ENCODE data around the gene CDCP2. TPM values are rescaled to one million over a fixed set of nuclear protein-coding genes. Genes with fewer than 3 reads are reported as not detected.

Gene CDCP2
- total RNA-seq, 2 donors from 2014 or later: not detected

DNA sequence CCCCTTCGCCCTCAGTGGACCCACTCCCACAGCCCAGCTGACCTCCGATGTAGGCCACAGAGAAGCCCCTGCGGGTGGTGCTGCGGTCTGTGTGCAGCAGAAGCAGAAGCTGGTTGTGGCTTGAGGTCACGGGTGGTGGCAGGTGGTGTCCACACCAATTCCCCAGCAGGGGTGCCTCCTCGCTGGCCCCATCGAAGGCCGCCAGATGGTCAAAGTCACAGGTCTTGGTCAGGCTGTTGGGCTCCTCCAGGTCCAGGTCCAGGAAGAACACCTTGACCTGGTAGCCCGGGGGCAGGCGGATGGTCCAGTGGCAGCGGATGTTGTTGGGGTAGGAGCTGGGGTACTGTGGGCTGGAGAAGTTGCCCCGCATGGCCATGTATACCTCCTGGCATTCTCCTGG, 13.1 kb downstream of the CDCP2 start:
- ATAC-seq (replicated peaks in 1 of 2) (no peak), DNase-seq (no peak)
- Mint-ChIP-seq H3K9me3 (no peaks in the 10 kb centered on the region), H3K4me3 (no peak overlapping the region), H3K4me1 (ENCODE audit: low read depth) (no peaks in the 10 kb centered on the region), H3K36me3 (ENCODE audit: insufficient read depth in 2 of 2) (no peaks in the 10 kb centered on the region), H3K27ac (no peak overlapping the region), H3K27me3 (ENCODE audit: low read depth) (no peaks in the 10 kb centered on the region)

DNA sequence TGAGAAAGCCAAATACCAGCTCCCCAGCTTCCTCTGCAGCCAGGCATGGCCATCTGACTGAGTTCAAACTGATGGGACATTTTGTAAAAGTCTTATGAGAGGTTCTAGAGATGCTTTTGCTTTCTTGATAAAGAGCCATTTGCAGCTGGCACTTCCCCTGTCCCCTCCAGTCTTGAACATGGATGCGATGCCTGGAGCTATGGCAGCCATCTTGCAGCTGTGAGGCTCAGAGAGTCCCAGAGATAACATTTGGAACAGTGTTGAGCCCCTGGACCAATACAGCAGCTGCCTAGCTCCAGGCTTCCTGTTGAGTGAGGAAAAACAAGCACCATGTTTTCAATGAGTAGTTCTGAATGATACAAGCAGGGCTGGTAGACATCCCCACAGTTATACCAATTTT, 13.8 kb downstream of the CDCP2 start:
- ATAC-seq (replicated peaks in 1 of 2): no peak
- Mint-ChIP-seq H3K4me1 (ENCODE audit: low read depth) (no peaks in the 10 kb centered on the region), H3K4me3 (no peak overlapping the region), H3K27ac (no peak overlapping the region), H3K36me3 (ENCODE audit: insufficient read depth in 2 of 2) (no peaks in the 10 kb centered on the region), H3K27me3 (ENCODE audit: low read depth) (no peaks in the 10 kb centered on the region), H3K9me3 (no peaks in the 10 kb centered on the region)
- no peak for DNase-seq

DNA sequence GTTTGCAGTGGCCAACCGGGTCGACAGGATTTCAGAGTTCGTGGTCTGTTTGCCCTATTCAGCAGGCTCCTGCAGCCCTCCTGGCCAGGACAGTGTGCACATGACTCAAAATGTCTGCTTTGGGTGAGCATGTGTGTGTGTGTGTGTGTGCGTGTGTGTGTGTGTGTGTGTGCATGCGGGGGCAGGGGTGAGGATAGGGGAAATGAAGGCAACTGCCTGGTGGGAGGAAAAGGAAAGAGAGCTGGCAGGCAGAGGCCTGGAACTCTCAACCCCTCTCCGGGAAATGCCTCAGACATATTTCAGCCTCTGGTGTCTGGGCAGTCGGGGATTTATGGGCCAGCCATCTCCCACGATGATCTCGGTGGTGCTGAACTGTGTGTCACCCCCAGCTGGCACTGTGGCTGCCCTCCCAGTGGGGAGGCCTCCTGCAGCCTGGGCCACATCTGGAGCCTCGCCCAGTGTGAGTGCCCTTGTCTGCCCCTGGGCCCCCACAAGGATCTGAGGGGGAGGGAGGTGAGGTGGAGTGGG, 15.2 kb downstream of the CDCP2 start:
- DNase-seq (no peak), ATAC-seq (replicated peaks in 1 of 2) (no peak)
- H3K27me3 Mint-ChIP-seq (ENCODE audit: low read depth): no peaks in the 10 kb centered on the region
- H3K9me3 Mint-ChIP-seq: no peaks in the 10 kb centered on the region
- H3K4me1 Mint-ChIP-seq (ENCODE audit: low read depth): no peaks in the 10 kb centered on the region
- H3K4me3 Mint-ChIP-seq: no peak overlapping the region
- no peaks in the 10 kb centered on the region for H3K36me3 Mint-ChIP-seq (ENCODE audit: insufficient read depth in 2 of 2)
- H3K27ac Mint-ChIP-seq: no peak overlapping the region

DNA sequence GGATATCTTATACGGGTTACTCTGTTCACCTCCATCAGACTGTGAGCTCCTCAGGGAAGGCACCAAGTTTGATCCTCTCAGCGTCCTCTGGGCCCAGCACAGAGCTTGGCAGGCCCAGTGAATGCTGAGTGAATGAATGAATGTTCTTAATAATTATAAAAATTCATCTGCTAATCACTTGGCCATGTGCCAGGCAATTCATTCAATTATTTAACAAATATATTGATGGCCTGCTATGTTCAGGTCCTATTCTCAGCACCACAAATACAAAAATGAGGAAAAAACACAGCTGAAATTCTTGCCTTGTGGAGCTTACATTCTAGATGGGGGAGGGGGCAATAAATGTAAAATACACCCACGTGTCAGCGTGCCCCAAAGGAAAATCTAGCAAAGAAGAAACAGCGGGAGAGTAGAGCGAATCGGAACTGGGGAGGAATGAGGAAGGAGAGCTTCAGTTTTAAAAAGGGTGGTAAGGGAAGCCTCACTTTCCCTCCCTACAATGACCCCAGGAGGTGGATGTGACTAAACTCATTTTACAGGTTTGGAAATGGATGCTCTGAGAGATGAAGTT, 15.8 kb downstream of the CDCP2 start:
- H3K27me3 Mint-ChIP-seq (ENCODE audit: low read depth): no peaks in the 10 kb centered on the region

DNA sequence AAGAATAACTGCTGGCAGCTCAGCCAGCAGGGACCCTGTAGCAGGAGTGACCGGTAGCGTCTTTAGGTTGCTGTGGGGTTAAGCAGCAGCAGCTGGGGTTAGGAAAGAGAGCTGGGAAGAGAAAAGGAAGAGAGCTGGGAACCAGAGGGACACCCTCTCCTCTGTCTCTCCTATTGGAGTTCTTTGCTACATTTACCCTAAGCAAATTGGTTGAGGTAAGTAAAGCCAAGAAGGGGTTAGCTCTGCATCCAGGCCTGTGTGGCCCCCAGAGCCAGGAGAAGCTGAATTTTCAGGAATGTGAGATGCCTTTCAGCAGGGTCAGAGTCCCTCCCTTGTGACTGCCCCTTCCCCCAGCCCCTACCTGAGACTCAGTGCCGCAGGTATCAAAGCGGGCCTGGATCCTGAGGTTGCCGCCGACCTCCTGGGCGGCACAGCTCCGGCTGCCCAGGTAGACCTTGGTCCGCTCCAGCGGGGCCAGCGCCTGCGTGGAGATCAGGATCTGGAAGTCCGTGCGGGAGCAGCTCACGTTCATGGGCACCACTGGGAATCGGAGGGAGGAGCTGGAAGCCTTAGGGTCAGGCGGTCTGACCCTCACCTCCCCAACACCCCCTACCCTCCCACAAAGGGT, 16.4 kb downstream of the CDCP2 start:
- Mint-ChIP-seq H3K36me3 (ENCODE audit: insufficient read depth in 2 of 2) (no peaks in the 10 kb centered on the region), H3K4me3 (no peak overlapping the region), H3K27ac (no peak overlapping the region), H3K27me3 (ENCODE audit: low read depth) (no peaks in the 10 kb centered on the region), H3K9me3 (no peaks in the 10 kb centered on the region), H3K4me1 (ENCODE audit: low read depth) (no peaks in the 10 kb centered on the region)
- no peak for ATAC-seq (replicated peaks in 1 of 2)
- no peak for DNase-seq

More for the DNA sequence above, 15.8 kb downstream of the CDCP2 start:
- no peak for DNase-seq
- no peaks in the 10 kb centered on the region for H3K4me1 Mint-ChIP-seq (ENCODE audit: low read depth)
- no peak overlapping the region for H3K27ac Mint-ChIP-seq
- no peaks in the 10 kb centered on the region for H3K9me3 Mint-ChIP-seq
- ATAC-seq (replicated peaks in 1 of 2): no peak
- no peak overlapping the region for H3K4me3 Mint-ChIP-seq
- no peaks in the 10 kb centered on the region for H3K36me3 Mint-ChIP-seq (ENCODE audit: insufficient read depth in 2 of 2)

DNA sequence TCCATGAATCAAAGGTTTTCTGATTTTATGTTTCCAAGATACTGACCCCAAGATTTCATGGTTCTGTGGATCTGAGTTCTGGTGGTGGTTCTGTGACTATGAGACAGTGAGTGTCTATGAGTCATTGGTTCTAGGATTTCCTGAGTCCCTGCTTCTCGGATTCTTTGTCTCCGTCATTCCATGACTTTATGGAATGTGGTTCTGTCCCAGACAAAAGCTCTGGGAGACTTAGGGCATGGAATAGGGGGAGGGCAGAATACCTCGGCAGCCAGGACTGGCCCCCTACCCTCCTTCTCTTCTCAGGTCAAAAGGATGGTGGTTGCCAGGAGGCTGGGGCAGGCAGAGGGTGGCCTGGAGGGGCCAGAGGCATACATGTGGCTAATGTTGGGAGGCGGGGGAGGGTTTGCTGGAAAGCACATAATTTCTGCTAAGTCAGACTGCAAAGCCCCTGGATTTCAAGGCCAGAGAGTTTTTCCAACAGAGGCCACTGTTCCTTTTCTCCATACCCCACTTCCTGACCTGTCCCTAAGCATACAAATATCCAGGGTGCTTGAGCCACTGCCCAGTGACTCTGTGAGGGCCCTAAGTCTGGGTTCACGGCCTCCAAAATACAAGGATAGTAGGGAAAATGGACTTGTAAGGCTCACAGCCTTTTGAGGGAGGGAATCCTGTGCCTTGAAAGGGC, 17.2 kb downstream of the CDCP2 start:
- no peaks in the 10 kb centered on the region for H3K4me1 Mint-ChIP-seq (ENCODE audit: low read depth)
- no peak overlapping the region for H3K27ac Mint-ChIP-seq
- ATAC-seq (replicated peaks in 1 of 2) (no peak), DNase-seq (no peak)
- no peaks in the 10 kb centered on the region for H3K9me3 Mint-ChIP-seq
- no peaks in the 10 kb centered on the region for H3K36me3 Mint-ChIP-seq (ENCODE audit: insufficient read depth in 2 of 2)
- H3K27me3 Mint-ChIP-seq (ENCODE audit: low read depth): no peaks in the 10 kb centered on the region
- H3K4me3 Mint-ChIP-seq: no peak overlapping the region

DNA sequence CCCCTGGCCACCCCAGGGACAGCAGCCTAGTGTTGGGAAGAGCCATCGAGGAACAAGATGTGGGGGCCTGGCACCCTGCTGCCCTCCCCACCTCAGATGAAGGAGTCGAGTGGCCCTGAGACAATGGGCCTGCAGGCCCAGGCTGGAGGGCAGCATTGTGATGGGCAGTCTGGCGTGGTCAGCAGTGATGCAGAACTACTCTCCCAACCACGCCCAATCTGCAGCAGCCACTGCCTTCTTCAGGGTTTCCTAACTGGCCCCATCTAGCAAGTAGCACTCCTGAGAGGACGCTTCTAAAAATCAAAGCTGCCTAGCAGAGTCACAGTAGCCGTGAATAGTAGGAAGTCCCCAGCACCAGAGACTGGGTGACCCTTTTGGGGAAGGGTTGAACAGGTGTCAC, 18.5 kb downstream of the CDCP2 start:
- no peak overlapping the region for H3K27ac Mint-ChIP-seq
- DNase-seq (no peak), ATAC-seq (replicated peaks in 1 of 2) (no peak)
- H3K9me3 Mint-ChIP-seq: no peaks in the 10 kb centered on the region
- no peak overlapping the region for H3K4me3 Mint-ChIP-seq
- no peaks in the 10 kb centered on the region for H3K27me3 Mint-ChIP-seq (ENCODE audit: low read depth)
- no peaks in the 10 kb centered on the region for H3K36me3 Mint-ChIP-seq (ENCODE audit: insufficient read depth in 2 of 2)
- H3K4me1 Mint-ChIP-seq (ENCODE audit: low read depth): no peaks in the 10 kb centered on the region

DNA sequence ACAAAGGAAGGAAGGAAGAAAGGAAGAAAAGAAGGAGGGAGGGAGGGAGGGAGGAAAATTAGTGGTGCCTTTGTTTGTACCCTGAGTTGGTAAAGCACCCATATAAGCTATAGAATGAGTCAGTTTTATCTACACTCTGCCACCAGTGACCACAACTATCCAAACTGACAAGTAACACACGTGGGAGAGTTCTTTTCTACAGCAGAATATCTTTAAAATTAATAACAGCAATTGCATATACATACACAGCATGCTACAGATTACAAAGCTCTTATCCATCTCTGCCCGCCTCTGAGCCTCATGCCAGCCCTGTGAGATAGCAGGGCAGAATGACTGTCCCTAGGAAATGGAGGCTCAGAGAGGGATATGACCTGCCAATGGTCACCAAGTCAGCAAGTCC, 20.3 kb downstream of the CDCP2 start:
- ATAC-seq (replicated peaks in 1 of 2): no peak
- no peak overlapping the region for H3K27ac Mint-ChIP-seq
- no peaks in the 10 kb centered on the region for H3K4me1 Mint-ChIP-seq (ENCODE audit: low read depth)
- H3K4me3 Mint-ChIP-seq: no peak overlapping the region
- H3K27me3 Mint-ChIP-seq (ENCODE audit: low read depth): no peaks in the 10 kb centered on the region
- H3K36me3 Mint-ChIP-seq (ENCODE audit: insufficient read depth in 2 of 2): no peaks in the 10 kb centered on the region
- no peak for DNase-seq
- no peaks in the 10 kb centered on the region for H3K9me3 Mint-ChIP-seq

DNA sequence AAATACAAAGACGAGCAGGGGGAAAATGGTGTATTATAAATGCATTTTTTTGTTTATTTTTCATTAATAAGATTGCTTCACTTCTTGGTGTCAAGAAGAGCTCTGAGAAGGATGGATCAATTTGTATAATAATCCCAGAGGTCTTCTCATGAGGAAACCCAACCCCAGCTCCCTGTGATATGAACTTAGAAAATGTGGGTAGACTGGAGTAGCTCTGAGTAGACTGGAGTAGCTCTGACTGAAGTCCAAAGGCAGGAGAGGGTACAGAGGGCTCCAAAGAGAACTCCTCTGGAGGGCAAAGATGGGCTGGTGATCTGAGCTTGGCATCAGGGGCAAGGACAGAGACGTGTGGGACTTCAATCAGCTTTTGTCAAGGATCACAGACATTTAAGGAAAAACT, 21.4 kb downstream of the CDCP2 start:
- Mint-ChIP-seq H3K4me3 (no peak overlapping the region), H3K27ac (no peak overlapping the region), H3K9me3 (no peaks in the 10 kb centered on the region), H3K27me3 (ENCODE audit: low read depth) (no peaks in the 10 kb centered on the region), H3K4me1 (ENCODE audit: low read depth) (no peaks in the 10 kb centered on the region), H3K36me3 (ENCODE audit: insufficient read depth in 2 of 2) (no peaks in the 10 kb centered on the region)
- ATAC-seq (replicated peaks in 1 of 2): no peak
- no peak for DNase-seq

DNA sequence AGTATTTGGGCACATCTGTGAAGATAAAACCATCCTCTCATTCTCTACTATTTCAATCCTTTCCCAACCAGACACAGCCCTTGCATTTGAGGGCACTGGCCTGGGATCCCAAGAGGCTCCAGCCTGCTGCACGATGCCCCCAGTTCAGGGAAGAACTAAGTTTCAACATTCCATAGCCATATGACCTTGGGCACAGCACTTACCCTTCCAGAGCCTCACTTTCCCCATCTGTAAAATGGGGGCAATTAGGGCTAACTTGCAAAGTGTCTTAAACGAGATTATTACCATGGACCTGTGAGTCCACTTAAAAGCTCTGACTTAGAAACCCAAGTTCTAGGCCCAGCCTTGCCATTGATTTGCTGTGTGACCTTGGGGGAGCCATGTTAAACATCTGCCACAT, 22.9 kb downstream of the CDCP2 start:
- no peaks in the 10 kb centered on the region for H3K27me3 Mint-ChIP-seq (ENCODE audit: low read depth)
- no peaks in the 10 kb centered on the region for H3K4me1 Mint-ChIP-seq (ENCODE audit: low read depth)
- H3K36me3 Mint-ChIP-seq (ENCODE audit: insufficient read depth in 2 of 2): no peaks in the 10 kb centered on the region
- DNase-seq (no peak), ATAC-seq (replicated peaks in 1 of 2) (no peak)
- no peak overlapping the region for H3K27ac Mint-ChIP-seq
- H3K9me3 Mint-ChIP-seq: no peaks in the 10 kb centered on the region
- H3K4me3 Mint-ChIP-seq: no peak overlapping the region

DNA sequence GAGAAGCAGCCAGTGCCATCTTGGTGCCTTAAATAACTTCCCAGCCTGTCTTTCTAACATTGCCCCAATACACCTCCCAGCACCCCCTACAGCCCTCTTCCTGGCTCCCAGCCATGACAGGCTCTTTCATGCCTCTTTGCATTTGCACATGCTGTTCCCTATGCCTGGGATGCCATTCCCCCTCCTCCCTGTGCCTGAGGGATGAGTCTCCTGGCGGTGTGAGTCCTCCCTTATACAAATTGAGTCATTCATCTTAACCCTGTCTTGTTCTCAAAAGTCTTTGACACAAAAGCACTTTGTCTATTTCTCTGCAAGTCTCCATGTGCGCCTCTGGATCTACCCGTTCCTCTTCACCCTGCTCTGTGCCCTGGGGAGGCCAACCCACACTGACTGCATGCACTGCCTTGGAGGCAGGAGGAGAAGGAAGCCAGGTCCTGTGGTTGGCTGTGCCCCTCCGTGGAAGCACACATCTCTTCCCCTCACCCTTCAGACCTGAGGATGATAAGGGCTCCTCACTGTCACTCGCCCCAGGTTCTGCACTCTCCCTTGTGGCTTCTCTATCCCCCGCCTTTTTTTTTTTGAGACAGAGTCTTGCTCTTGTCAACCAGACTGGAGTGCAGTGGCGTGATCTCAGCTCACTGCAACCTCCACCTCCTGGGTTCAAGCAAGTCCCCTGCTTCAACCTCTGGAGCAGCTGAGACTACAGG, 25.1 kb downstream of the CDCP2 start:
- Mint-ChIP-seq H3K9me3 (no peaks in the 10 kb centered on the region), H3K27me3 (ENCODE audit: low read depth) (no peaks in the 10 kb centered on the region), H3K4me1 (ENCODE audit: low read depth) (no peaks in the 10 kb centered on the region), H3K36me3 (ENCODE audit: insufficient read depth in 2 of 2) (no peaks in the 10 kb centered on the region), H3K4me3 (no peak overlapping the region), H3K27ac (no peak overlapping the region)
- ATAC-seq (replicated peaks in 1 of 2): no peak
- no peak for DNase-seq

DNA sequence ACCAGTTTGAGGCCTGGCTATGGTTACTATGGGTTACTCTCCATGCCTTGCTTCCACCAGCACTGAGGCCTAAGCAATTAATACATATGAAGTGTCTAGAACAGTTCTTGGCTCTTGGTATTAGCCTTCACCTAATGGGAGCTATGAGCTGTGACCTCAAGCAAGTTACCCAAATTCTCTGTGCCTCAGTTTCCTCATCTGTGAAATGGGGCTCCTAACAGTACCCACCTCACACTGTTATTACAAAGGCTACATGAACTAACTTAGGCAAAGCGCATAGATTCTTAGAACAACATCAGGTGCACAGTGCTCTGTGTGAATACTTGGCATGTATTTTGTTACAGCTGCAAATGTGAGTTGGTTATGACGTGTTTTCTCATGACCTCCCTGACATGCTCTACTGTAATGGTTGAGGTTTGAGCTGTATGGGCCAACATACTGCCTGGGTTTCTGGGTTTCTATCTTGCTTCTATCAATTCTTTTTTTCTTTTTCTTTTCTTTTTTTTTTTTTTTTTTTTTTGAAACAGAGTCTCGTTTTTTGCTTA, 26.5 kb downstream of the CDCP2 start:
- no peak for ATAC-seq (replicated peaks in 1 of 2)
- Mint-ChIP-seq H3K27ac (no peak overlapping the region), H3K27me3 (ENCODE audit: low read depth) (no peaks in the 10 kb centered on the region), H3K36me3 (ENCODE audit: insufficient read depth in 2 of 2) (no peaks in the 10 kb centered on the region), H3K4me3 (no peak overlapping the region), H3K4me1 (ENCODE audit: low read depth) (peaks cover 2% of the 10 kb centered on the region), H3K9me3 (no peaks in the 10 kb centered on the region)
- DNase-seq: no peak

DNA sequence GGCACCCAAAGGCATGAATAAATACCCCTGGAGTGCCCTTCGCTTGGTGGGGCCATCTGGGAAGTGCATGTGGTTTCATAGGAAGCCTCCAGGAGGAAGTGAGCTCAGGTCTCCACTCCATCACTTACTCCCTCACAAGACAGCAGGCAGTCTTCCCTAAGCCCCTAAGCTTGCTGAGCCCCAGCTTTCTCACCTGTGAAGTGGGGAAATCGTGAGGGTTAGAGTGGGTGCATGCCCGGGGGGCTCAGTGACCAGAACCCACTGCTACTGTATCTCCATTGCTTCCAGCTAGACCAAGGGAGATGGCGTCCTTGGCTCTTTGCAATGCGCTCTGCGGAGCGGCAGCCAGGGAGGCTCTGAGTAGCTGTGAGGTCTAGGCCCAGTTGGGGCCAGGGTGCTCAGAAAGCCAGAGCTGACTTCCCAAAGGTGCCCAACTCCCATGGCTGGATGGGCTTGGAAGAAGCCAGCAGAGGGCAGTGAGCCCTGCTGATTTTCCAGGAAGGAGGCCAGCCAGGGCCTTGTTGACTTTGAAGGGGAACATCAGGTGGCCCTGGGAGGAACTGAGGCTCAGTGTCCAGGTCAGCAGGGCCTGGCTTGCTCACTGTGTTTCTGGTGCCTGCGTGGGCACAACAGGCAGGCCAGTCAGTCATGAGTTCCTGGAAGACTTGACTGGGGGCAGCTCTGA, 27.3 kb downstream of the CDCP2 start:
- no peak overlapping the region for H3K27ac Mint-ChIP-seq
- DNase-seq: no peak

More for the DNA sequence above, 27.3 kb downstream of the CDCP2 start:
- H3K4me1 Mint-ChIP-seq (ENCODE audit: low read depth): peaks cover 4% of the 10 kb centered on the region
- H3K27me3 Mint-ChIP-seq (ENCODE audit: low read depth): no peaks in the 10 kb centered on the region
- no peak for ATAC-seq (replicated peaks in 1 of 2)
- no peaks in the 10 kb centered on the region for H3K36me3 Mint-ChIP-seq (ENCODE audit: insufficient read depth in 2 of 2)
- no peaks in the 10 kb centered on the region for H3K9me3 Mint-ChIP-seq
- H3K4me3 Mint-ChIP-seq: no peak overlapping the region

All from activated T-cell treated with anti-CD3 and anti-CD28 coated beads, Interleukin-2, amount 50 U/mL, for 72 hours (primary cell).